H1 (cell line): ENCODE data around the gene STAC. TPM values are rescaled to one million over a fixed set of nuclear protein-coding genes. Genes with fewer than 3 reads are reported as not detected.

ENCODE experiments used
- CTCF ChIA-PET: fragments of 300-600 bp; sonication (Branson Sonifier 250); formaldehyde crosslinking; loops from one replicate; lab custom pipeline; 2021; ENCODE audit not compliant: partially characterized antibody; lab: Charles Lee
- POLR2A ChIA-PET: fragments of 300-600 bp; sonication (Branson Sonifier 250); formaldehyde crosslinking; loops from one replicate; lab custom pipeline; 2021; ENCODE audit warnings: inconsistent platforms; ENCODE audit not compliant: partially characterized antibody; lab: Charles Lee
- DNase-seq, 2 experiments: peaks; one replicate each; pipeline versions ENCODE4 v3.0.0 to v3.0.0-alpha.2; 2010 to 2022; ENCODE audit warnings: low spot score in 2 of 2, low read depth in 1 of 2, mixed read lengths in 1 of 2
- FAIRE-seq: peaks from 2 replicates; lab custom pipeline; 2011; peaks lifted over from hg19 to GRCh38; lab: Jason Lieb, UNC
- H2AFZ ChIP-seq: 2 replicates; pipeline ENCODE4 v1.8.1; 2012; ENCODE audit warnings: low read length, inconsistent platforms
- H2AK5ac ChIP-seq: 2 replicates; pipeline ENCODE4 v1.6.1; 2013; ENCODE audit warnings: low read depth, low read length
- H2BK120ac ChIP-seq: replicated peaks from 2 replicates; pipeline ENCODE3; 2013; ENCODE audit warnings: low read depth, low read length, inconsistent platforms
- H2BK12ac ChIP-seq: 2 replicates; pipeline ENCODE4 v1.6.1; 2013; ENCODE audit warnings: low read depth, low read length
- H2BK15ac ChIP-seq: 2 replicates; pipeline ENCODE4 v1.6.1; 2013; ENCODE audit warnings: low read length
- H2BK20ac ChIP-seq: 2 replicates; pipeline ENCODE4 v1.6.1; 2013; ENCODE audit warnings: low read length
- H2BK5ac ChIP-seq: 2 replicates; pipeline ENCODE4 v1.6.1; 2013; ENCODE audit warnings: low read depth, low read length
- H3K14ac ChIP-seq: 2 replicates; pipeline ENCODE4 v1.6.1; 2013; ENCODE audit warnings: inconsistent platforms; ENCODE audit not compliant: insufficient read length
- H3K18ac ChIP-seq: 2 replicates; pipeline ENCODE4 v1.6.1; 2013; ENCODE audit warnings: low read length; ENCODE audit errors: extremely low read depth
- H3K23ac ChIP-seq: 2 replicates; pipeline ENCODE4 v1.6.1; 2013; ENCODE audit warnings: inconsistent platforms; ENCODE audit not compliant: insufficient read length
- H3K23me2 ChIP-seq: 2 replicates; pipeline ENCODE4 v1.6.1; 2013; ENCODE audit warnings: low read depth, low read length
- H3K27ac ChIP-seq: 2 replicates; pipeline ENCODE4 v1.6.1; 2011; ENCODE audit warnings: low read depth, low read length, inconsistent platforms
- H3K27me3 ChIP-seq, 4 experiments: replicated peaks in 1 of 4; 1 replicate in 1 of 4; 2 replicates in 3 of 4; pipeline versions ENCODE4 v1.6.1 to v1.8.1; 2011 to 2013; ENCODE audit warnings: low read length in 3 of 4, mild to moderate bottlenecking in 3 of 4, inconsistent platforms in 2 of 4, mixed read lengths in 2 of 4, moderate library complexity in 1 of 4; ENCODE audit not compliant: control insufficient read depth in 3 of 4, insufficient read depth in 3 of 4; ENCODE audit errors: extremely low read depth in 1 of 4
- H3K36me3 ChIP-seq, 4 experiments: 2 replicates each; pipeline versions ENCODE4 v1.6.1 to v1.8.1; 2011 to 2013; ENCODE audit warnings: mild to moderate bottlenecking in 4 of 4, low read length in 3 of 4, moderate library complexity in 2 of 4, control low read depth in 1 of 4, inconsistent platforms in 1 of 4; ENCODE audit not compliant: insufficient read depth in 4 of 4, control insufficient read depth in 2 of 4
- H3K4ac ChIP-seq: replicated peaks from 2 replicates; pipeline ENCODE3; 2013; ENCODE audit warnings: low read length, low read depth, mixed read lengths, inconsistent platforms; ENCODE audit not compliant: insufficient read length
- H3K4me1 ChIP-seq, 4 experiments: replicated peaks in 1 of 4; 1 replicate in 1 of 4; 2 replicates in 3 of 4; pipeline versions ENCODE4 v1.6.1 to v1.8.1; 2011 to 2013; ENCODE audit warnings: low read length in 3 of 4, inconsistent platforms in 2 of 4, mixed read lengths in 1 of 4; ENCODE audit not compliant: insufficient read depth in 4 of 4, control insufficient read depth in 3 of 4
- H3K4me2 ChIP-seq, 2 experiments: 2 replicates each; pipeline versions ENCODE4 v1.6.1 to v1.8.1; 2011 to 2013; ENCODE audit warnings: low read depth in 2 of 2, low read length in 2 of 2, control low read depth in 1 of 2, inconsistent platforms in 1 of 2, mild to moderate bottlenecking in 1 of 2; ENCODE audit not compliant: insufficient read depth in 1 of 2
- H3K4me3 ChIP-seq, 4 experiments: fragments of 200-600, 300-600 bp in 1 of 4; sonication (generic), shearing (Covaris generic), sonication (Bioruptor Twin) in 1 of 4; 2 replicates each; pipeline versions ENCODE4 v1.5.1 to v1.8.1; 2011 to 2016; ENCODE audit warnings: low read length in 4 of 4, low read depth in 3 of 4, control low read depth in 2 of 4, inconsistent platforms in 2 of 4, mild to moderate bottlenecking in 2 of 4, mixed read lengths in 1 of 4, moderate library complexity in 1 of 4; ENCODE audit not compliant: insufficient read depth in 2 of 4; ENCODE audit errors: extremely low read depth in 1 of 4
- H3K56ac ChIP-seq: replicated peaks from 2 replicates; pipeline ENCODE3; 2013; ENCODE audit warnings: low read depth, mild to moderate bottlenecking, mixed read lengths, low read length, inconsistent platforms; ENCODE audit not compliant: insufficient read length
- H3K79me1 ChIP-seq: 2 replicates; pipeline ENCODE4 v1.6.1; 2013; ENCODE audit warnings: low read depth, low read length, control low read depth
- H3K79me2 ChIP-seq, 2 experiments: 2 replicates each; pipeline versions ENCODE4 v1.6.1 to v1.8.1; 2012 to 2013; ENCODE audit warnings: low read length in 2 of 2, mild to moderate bottlenecking in 2 of 2, inconsistent platforms in 1 of 2; ENCODE audit not compliant: insufficient read depth in 2 of 2, control insufficient read depth in 1 of 2
- H3K9ac ChIP-seq, 4 experiments: replicated peaks in 1 of 4; 1 replicate in 1 of 4; 2 replicates in 3 of 4; pipeline versions ENCODE4 v1.6.1 to v1.8.1; 2011 to 2013; ENCODE audit warnings: low read depth in 3 of 4, low read length in 3 of 4, control low read depth in 2 of 4, mild to moderate bottlenecking in 2 of 4, moderate library complexity in 2 of 4, inconsistent platforms in 1 of 4; ENCODE audit errors: extremely low read depth in 1 of 4
- H3K9me3 ChIP-seq, 2 experiments: 2 replicates each; pipeline versions ENCODE4 v1.6.1 to v1.8.1; 2012 to 2013; ENCODE audit warnings: mild to moderate bottlenecking in 2 of 2, moderate library complexity in 2 of 2, control low read depth in 1 of 2, inconsistent platforms in 1 of 2, low read depth in 1 of 2, low read length in 1 of 2, mixed read lengths in 1 of 2; ENCODE audit not compliant: insufficient read depth in 2 of 2
- H4K20me1 ChIP-seq, 2 experiments: replicated peaks in 1 of 2; 2 replicates each; pipeline versions ENCODE3 to v1.8.1; 2011 to 2013; ENCODE audit warnings: inconsistent platforms in 2 of 2, low read length in 2 of 2, mild to moderate bottlenecking in 1 of 2; ENCODE audit not compliant: insufficient read depth in 2 of 2, control insufficient read depth in 1 of 2
- H4K5ac ChIP-seq: 2 replicates; pipeline ENCODE4 v1.6.1; 2013; ENCODE audit warnings: low read length, low read depth, mixed read lengths, inconsistent platforms; ENCODE audit not compliant: insufficient read length
- H4K8ac ChIP-seq: 2 replicates; pipeline ENCODE4 v1.8.0; 2013; ENCODE audit warnings: mild to moderate bottlenecking, moderate library complexity, low read length, inconsistent platforms; ENCODE audit not compliant: insufficient read depth; ENCODE audit errors: extremely low read depth
- H4K91ac ChIP-seq: replicated peaks from 2 replicates; pipeline ENCODE3; 2013; ENCODE audit warnings: low read length, mixed read lengths, inconsistent platforms; ENCODE audit not compliant: insufficient read length
- ASH2L ChIP-seq: fragments of 200-600, 300-600 bp; sonication (generic); IDR thresholded peaks from one replicate; pipeline ENCODE4 v1.7.1; 2017; ENCODE audit warnings: low read length
- EGR1 ChIP-seq: IDR thresholded peaks from 2 replicates; pipeline ENCODE4 v1.6.1; 2011; ENCODE audit warnings: low read depth, low read length, borderline replicate concordance
- EZH2 ChIP-seq: fragments of 200-600 bp; sonication (generic); IDR thresholded peaks from 2 replicates; pipeline ENCODE4 v1.7.1; 2012; ENCODE audit warnings: low read depth, mild to moderate bottlenecking, moderate library complexity, low read length, inconsistent platforms; ENCODE audit not compliant: severe bottlenecking
- KDM1A ChIP-seq: fragments of 200-600, 300-600 bp; sonication (generic); IDR thresholded peaks from 2 replicates; pipeline ENCODE4 v1.7.1; 2016; ENCODE audit warnings: mild to moderate bottlenecking, low read length, borderline replicate concordance
- POLR2A ChIP-seq, 2 experiments: IDR thresholded peaks; 1 replicate in 1 of 2; 2 replicates in 1 of 2; pipeline ENCODE4 v1.6.1; 2011; ENCODE audit warnings: low read depth in 2 of 2, low read length in 2 of 2, mild to moderate bottlenecking in 2 of 2; ENCODE audit errors: control extremely low read depth in 1 of 2
- RXRA ChIP-seq: IDR thresholded peaks from 2 replicates; pipeline ENCODE4 v1.6.1; 2011; ENCODE audit warnings: low read depth, mild to moderate bottlenecking, low read length, moderate library complexity; ENCODE audit not compliant: insufficient read depth
- SAP30 ChIP-seq: fragments of 300-600 bp; sonication (generic); IDR thresholded peaks from 2 replicates; pipeline ENCODE4 v1.7.1; 2012; ENCODE audit warnings: low read length, moderate library complexity, mild to moderate bottlenecking, inconsistent platforms; ENCODE audit not compliant: insufficient read depth, insufficient replicate concordance
- SIRT6 ChIP-seq: IDR thresholded peaks from one replicate; pipeline ENCODE4 v1.7.1; 2012; ENCODE audit warnings: low read length, inconsistent platforms
- WGBS, 2 experiments: shearing (Covaris generic) in 1 of 2; methylation state at CpG; one replicate each; pipeline versions ENCODE4 v1.1.6 to v1.1.7; 2013 to 2015; ENCODE audit warnings: low lambda C conversion rate in 2 of 2, mixed read lengths in 2 of 2, inconsistent platforms in 1 of 2, low coverage in 1 of 2, missing lambda C conversion rate in 1 of 2; ENCODE audit not compliant: insufficient replicate concordance in 2 of 2, insufficient coverage in 1 of 2, insufficient read length in 1 of 2; ENCODE audit errors: extremely low coverage in 1 of 2, missing lambda C conversion rate in 1 of 2; 5-methylcytosine and 5-hydroxymethylcytosine counted together
- polyA plus RNA-seq, 7 experiments: library from polyadenylated mRNA; depleted of rRNA in 3 of 7; stranded (reverse) in 5 of 7; unstranded in 2 of 7; fragments of >200 nt in 5 of 7; fragments of 200-250 nt in 2 of 7; gene quantifications; 1 replicate in 5 of 7; 2 replicates in 1 of 7; 4 replicates in 1 of 7; pipeline versions ENCODE4 v1.2.1 to v1.2.3, GENCODE V29; 2011 to 2013; ENCODE audit warnings: missing spikeins in 2 of 7, mixed read lengths in 2 of 7
- total RNA-seq: library from RNA; stranded (reverse); fragmentation: NEBNext Ultra II Directional; extraction: Animal tissue kit (Norgen Biotek cat#: 25700); gene quantifications from 2 replicates; pipeline ENCODE4 v1.2.1, GENCODE V29; 2021

The STAC gene
- total and polyA plus RNA-seq, 2 of the 8 experiments (the other 6 are each of a cell fraction or from before 2014, with no cell fraction given) = 8.0 to 18.1 TPM

DNA sequence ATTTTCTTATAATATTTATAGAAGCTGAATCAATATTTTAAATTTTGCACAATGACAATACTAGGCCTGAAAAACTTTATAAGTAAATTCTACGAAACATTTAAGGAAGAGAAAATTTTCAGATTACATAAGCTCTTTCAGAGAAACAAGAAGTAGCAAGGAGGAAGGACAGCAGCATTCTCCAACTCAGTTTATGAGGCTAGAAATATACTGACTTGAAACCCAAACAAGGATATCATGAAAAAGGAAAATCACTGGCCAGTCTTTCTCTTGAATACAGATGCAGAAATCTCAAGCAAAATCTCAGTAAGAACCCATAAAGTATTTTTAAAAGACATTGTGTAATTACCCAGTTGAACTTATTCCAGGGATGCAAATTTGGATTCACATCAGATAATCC lies 121.3 kb downstream of the STAC start:
- Histone ChIP-seq H3K9me3 (no peaks in the 10 kb centered on the region), H4K91ac (no peak overlapping the region), H3K56ac (no peak overlapping the region), H3K36me3 (peaks cover 0 to 7% (median 0%) of the 10 kb centered on the region in 4 experiments; a peak in 2 of 8 replicates), H3K18ac (no peak overlapping the region), H3K4me3 (no peak overlapping the region), H3K4ac (no peak overlapping the region), H3K79me1 (no peaks in the 10 kb centered on the region), H2BK5ac (no peak overlapping the region), H4K20me1 (no peaks in the 10 kb centered on the region), H3K79me2 (no peaks in the 10 kb centered on the region), H3K4me2 (no peak overlapping the region), H2AK5ac (no peak overlapping the region), H3K23ac (no peak overlapping the region), H3K27me3 (no peaks in the 10 kb centered on the region), H4K5ac (no peak overlapping the region), H2AFZ (no peak overlapping the region), H4K8ac (no peak overlapping the region), H3K9ac (no peak overlapping the region), H2BK15ac (no peak overlapping the region), H2BK20ac (no peak overlapping the region), H3K27ac (no peak overlapping the region), H3K4me1 (no peaks in the 10 kb centered on the region), H2BK120ac (no peak overlapping the region), H2BK12ac (no peak overlapping the region), H3K14ac (no peak overlapping the region), H3K23me2 (no peaks in the 10 kb centered on the region)
- ChIA-PET CTCF (no interaction called here), POLR2A (no interaction called here)
- FAIRE-seq (no peak), DNase-seq (no peak)
- WGBS, 2 experiments = 95% methylated on average over 1 of the region's 1 CpG; no CpG with 5 or more reads in 1 of the 2 experiments
- TF ChIP-seq ASH2L = no peak
- no peak for TF ChIP-seq SAP30
- no peak for TF ChIP-seq RXRA
- TF ChIP-seq POLR2A (IDR thresholded peaks at IDR 0.05; ENCODE audit: control extremely low read depth in 1 of 2, low read depth in 2 of 2, low read length in 2 of 2) = no peak
- no peak for TF ChIP-seq EZH2
- no peak for TF ChIP-seq KDM1A
- no peak for TF ChIP-seq SIRT6
- TF ChIP-seq EGR1 = no peak
